Measurements from ENCODE around the gene TMEM18.

GRCh38 chr2:696999-697627 lies 19.9 kb upstream of the TMEM18 start:
- TF ChIP-seq, protein P1, sequence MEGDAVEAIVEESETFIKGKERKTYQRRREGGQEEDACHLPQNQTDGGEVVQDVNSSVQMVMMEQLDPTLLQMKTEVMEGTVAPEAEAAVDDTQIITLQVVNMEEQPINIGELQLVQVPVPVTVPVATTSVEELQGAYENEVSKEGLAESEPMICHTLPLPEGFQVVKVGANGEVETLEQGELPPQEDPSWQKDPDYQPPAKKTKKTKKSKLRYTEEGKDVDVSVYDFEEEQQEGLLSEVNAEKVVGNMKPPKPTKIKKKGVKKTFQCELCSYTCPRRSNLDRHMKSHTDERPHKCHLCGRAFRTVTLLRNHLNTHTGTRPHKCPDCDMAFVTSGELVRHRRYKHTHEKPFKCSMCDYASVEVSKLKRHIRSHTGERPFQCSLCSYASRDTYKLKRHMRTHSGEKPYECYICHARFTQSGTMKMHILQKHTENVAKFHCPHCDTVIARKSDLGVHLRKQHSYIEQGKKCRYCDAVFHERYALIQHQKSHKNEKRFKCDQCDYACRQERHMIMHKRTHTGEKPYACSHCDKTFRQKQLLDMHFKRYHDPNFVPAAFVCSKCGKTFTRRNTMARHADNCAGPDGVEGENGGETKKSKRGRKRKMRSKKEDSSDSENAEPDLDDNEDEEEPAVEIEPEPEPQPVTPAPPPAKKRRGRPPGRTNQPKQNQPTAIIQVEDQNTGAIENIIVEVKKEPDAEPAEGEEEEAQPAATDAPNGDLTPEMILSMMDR (IDR thresholded peaks at IDR 0.05) = no peak
- no peak for TF ChIP-seq POLR2AphosphoS5 (IDR thresholded peaks at IDR 0.05; ENCODE audit: low read depth, low read length)
- TF ChIP-seq SIN3A (IDR thresholded peaks at IDR 0.05; ENCODE audit: borderline replicate concordance, insufficient read depth, low read depth, low read length) = no peak
